Suppressor macrophage treated with lipopolysaccharide for 1 hour (primary cell): ENCODE results near the gene TMEM135.
"Not testable (repeated sequence)": the region's sequence is repeated elsewhere in the genome, so short reads cannot be mapped to it uniquely, and the experiment has no call there.

Experiments
- DNase-seq, 3 donors: peaks; one replicate each; pipeline ENCODE4 v3.0.0-alpha.2; 2020 to 2022

The TMEM135 gene

DNA sequence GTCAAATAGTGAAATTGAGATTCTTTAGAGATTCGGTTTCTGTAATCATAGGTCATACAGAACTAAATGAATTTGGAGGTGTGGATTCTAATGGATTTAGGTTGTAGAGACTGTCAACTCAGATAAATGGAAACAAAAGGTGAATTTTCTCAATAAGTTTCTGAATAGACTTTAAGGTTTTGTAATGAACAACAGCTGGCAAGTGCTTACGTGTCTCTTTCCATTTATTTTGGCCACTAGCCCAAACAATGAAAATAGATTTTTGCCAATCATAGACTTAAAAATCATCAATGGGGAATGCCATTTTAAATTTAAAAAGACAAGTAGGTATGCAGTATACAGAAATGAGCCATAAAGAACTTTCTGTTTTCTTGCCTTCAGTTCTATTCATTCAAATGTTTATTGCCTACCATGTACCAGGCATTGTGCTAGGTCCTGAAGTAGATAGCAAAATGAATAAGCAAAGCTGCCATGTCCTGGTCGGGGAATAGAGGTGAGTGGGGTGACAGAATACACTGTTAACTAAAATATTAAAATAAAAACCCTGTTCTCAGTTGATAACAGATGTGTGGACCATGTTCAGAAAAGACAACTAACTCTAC is 16.9 kb upstream of the TMEM135 start:
- DNase-seq, result no peak

- no peak for DNase-seq
Measured at GRCh38 chr11:87022254-87022653, 15.5 kb upstream of the TMEM135 start.

- no peak for DNase-seq
Measured at GRCh38 chr11:87022738-87023137, 15.0 kb upstream of the TMEM135 start.

DNA sequence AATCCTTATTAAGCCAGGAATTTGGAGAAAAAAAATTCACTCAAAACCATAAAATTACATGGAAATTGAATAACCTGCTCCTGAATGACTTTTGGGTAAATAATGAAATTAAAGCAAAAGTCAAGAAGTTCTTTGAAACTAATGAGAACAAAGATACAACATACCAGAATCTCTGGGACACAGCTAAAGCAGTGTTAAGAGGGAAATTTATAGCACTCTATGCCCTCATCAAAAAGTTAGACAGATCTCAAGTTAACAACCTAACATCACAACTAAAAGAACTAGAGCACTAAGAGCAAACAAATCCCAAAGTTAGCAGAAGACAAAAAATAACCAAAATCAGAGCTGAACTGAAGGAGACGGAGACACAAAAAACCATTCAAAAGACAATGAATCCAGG is 11.3 kb upstream of the TMEM135 start:
- DNase-seq, result not testable (repeated sequence)

DNA sequence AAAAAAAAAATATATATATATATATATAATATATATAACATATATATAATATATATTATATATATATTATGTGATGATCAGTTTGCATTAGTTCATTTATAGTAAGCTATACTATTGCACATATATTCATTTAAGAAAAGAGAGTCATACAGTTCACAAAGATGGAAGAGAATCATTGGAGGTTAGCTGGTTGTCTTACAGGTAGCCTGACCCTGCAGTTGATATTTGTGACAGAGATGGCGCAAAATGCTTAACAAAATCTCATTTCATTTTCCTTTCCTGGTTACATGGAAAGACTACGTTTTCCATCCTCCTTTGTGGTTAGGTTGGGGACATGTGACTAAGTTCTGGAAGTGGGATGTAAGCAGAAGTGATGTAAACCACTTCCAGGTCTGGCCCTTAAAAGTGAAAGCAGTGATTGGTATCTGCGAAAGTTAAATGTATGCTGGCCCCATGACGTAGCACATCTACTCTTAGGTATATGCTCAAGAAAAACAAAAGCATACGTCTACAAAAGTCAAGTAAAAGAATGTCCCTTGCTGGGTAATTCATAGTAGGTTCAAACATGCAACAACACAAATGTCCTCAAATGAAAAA is 7.2 kb upstream of the TMEM135 start:
- peak; percentile 48 to 62 (median 53) for DNase-seq

GRCh38 chr11:87031433-87032170 is 6.1 kb upstream of the TMEM135 start:
- peak in 1 of 3 donors; percentile 14 for DNase-seq

DNA sequence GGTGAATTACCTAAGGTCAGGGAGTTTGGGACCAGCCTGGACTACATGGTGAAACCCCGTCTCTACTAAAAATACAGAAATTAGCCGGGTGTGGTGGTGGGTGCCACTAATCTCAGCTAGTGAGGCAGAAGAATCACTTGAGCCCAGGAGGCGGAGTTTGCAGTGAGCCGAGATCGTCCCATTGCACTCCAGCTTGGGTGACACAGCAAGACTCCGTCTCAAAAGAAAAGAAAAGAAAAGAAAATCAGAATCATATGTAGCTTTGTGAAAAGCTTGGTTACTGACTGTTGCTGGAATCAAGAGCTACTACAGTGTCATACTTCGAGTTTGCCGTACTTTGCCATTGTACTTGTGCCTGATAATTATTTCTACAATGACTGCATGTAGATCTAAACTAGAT is 4.2 kb upstream of the TMEM135 start:
- peak in 1 of 3 donors; percentile 2 for DNase-seq

GRCh38 chr11:87035976-87036583 is 1.7 kb upstream of the TMEM135 start:
- DNase-seq, result peak; percentile 33 to 44 (median 35)

DNA sequence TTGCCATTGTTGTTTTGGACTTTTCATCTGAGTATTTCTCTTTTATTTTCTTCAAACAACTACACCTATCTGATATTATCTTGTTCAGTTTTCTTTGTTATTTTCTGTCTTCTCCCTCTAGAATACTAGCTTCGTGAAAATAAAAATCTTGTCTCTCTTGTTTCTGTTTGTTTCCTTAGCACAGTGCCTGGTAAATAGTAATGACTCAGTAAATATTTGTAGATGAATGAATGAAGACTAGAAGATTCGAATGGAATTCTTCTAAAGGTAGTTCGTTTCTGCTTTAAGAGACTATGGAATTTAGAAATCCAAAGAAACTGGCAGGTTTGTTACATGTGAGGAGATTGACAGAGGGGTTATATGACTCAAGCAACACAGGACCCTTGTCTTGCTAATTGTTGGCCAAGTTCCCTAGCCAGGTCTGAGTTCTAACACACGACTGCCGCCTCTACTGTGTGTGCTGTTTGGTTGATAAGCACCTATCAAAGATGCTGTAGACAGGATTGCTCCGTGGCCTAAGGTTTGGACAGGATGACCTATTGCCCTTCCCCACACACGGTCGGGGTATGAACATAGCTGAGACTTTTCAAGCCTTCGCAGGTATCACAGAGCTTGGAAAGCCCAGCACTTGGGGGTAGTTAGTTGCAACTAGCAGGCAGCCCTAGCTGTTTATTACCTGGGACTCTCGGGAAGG is 831 bp upstream of the TMEM135 start:
- peak in 1 of 3 donors; percentile 1 for DNase-seq

GRCh38 chr11:87038235-87038977 is 672 bp downstream of the TMEM135 start:
- peak; percentile 38 to 59 (median 56) for DNase-seq

GRCh38 chr11:87039371-87039770 is 1.6 kb downstream of the TMEM135 start:
- DNase-seq, result no peak

DNA sequence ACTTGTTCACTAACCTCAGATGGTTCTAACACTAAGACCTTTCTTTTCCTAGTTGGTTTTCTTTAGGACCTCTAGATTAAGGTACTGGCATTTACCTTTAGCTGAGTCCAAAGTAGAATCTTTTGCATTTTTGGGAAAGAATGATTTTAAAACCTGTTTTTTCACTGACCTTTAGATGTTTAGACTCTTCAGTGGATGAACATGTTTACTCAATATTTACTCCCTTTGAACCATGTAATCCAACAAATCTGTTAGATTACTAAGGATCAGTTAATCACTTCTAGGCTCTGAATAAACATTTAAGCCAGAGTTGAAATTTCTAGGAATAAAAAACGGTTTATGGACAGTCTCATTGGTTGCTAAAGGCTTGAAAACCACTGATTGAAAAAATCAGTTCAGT is 6.2 kb downstream of the TMEM135 start:
- DNase-seq, result peak in 1 of 3 donors; percentile 12

GRCh38 chr11:87046824-87047223 is 9.1 kb downstream of the TMEM135 start:
- no peak for DNase-seq

DNA sequence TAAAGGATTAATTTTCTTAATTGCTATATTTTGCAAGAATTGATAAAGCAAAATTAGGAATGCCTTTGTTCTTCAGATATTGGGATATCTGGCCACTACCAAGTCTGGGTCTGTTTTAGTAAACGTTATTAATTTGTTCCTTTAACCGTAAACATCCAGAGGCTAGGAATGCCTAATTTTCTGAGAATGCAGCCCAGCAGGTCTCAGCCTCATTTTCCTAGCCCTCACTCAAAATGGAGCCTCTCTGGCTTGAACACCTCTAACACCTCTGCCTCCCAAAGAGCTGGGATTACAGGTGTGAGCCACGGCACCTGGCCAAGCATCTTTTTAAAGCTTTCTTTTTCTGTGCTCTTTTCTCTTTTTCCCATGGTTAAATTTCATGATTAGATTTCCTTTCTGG is 18.4 kb downstream of the TMEM135 start:
- no peak for DNase-seq

DNA sequence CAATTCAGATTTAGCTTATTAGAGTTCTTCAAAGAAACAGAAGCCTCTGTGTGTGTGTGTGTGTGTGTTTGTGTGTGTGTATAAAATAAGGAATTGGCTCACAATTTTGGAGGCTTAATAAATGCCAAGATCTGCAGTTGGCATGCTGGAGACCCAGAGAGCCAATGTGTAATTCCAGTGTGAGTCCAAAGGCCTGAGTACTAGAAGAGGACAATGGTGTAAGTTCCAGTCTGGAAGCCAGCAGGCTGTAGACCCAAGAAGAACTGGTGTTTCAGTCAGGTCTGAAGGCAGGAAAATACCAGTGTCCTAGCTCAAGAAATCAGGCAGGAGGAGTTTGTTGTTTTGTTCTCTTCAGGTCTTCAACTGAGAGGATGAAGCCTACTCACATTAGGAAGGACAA is 20.0 kb downstream of the TMEM135 start:
- no peak for DNase-seq

GRCh38 chr11:87059596-87060390 is 22.1 kb downstream of the TMEM135 start:
- no peak for DNase-seq

DNA sequence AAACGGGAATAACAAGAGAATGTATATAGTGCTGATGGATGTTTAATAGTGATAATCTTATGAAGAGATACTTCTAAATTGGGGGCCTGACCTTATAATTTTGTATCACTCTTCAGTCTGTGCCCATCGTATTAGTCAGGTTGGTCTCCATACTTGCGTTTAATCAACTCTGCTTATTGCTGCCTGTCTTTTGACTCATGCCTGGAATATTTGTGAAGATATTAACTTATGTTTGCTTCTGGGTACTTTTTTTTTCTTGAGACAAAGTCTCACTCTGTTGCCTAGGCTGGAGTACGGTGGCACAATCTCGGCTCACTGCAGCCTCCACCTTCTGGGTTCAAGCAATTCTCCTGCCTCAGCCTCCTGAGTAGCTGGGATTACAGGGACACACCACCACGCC is 24.0 kb downstream of the TMEM135 start:
- DNase-seq, result no peak

GRCh38 chr11:87063982-87064381 is 26.2 kb downstream of the TMEM135 start:
- no peak for DNase-seq

DNA sequence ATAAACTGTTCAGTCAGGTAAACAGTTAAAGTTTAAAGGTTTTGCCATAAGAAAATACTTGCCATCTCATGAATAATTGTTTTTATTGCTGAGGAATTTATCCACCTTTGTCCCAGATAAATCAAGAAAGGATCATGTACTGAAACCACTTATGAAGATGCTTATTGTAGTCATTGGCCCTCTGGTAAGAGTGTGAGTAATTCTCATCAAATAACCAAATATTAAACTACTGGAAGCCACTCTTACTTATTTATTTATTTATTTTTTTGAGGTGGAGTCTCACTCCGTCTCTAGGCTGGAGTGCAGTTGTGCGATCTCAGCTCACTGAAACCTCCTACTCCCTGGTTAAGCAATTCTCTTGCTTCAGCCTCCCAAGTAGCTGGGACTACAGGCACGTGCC is 35.1 kb downstream of the TMEM135 start:
- DNase-seq, result no peak

DNA sequence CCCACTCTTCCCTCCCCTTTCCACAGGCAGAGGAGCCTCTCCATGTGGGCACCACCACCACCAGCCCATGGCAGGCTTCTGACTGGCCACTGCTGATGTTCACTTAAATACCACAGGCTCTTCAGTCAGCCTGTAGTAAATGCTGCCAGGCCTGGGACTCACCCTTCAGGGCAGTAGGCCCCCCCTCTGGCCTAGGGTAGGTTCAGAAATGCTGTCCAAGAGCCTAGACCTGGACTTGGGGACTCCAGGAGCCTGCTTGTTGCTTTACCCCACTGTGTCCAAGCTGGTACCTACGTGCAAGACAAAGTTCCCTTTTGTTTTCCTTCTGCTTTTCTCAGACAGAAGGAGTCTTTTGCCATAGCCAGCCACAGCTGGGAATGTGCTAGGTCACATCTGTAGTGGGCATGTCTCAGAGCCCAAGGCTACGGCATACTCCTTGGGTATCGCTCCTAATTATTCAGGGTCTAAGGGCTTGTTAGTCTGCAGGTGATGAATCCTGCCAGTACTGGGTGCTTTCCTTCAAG is 38.6 kb downstream of the TMEM135 start:
- peak in 2 of 3 donors; percentile 2 to 19 for DNase-seq

DNA sequence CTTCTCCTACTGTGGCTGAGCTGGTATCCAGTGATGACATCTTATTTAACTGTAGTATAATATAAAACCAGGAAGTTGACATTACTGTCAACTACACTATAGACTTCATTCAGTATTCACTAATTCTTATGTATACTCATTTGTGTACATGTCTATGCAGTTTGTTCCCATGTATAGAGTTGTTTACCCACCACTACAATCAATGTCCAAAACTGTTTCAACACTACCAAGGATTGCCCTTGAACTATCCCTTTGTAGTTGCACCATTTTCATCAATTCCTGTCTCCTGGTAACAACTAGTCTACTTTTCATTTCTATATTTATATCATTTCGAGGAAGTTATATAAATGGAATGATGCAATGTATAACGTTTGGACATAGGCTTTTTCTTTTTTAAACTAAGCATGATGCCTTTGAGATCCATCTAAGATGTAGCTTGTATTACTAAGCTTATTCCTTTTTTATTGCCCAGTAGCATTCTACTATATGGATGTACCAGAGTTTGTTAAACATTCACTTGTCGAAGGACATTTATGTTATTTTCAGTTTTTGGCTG is 39.2 kb downstream of the TMEM135 start:
- DNase-seq, result no peak
